ENCODE measurements around the gene ULK3. TPM values are rescaled to one million over a fixed set of nuclear protein-coding genes. Genes with fewer than 3 reads are reported as not detected.

ULK3 gene
- total RNA-seq, 1 experiment from 2014 or later: 48.4 TPM

GRCh38 chr15:74816624-74817369, 26.2 kb downstream of the ULK3 start:
- H3K79me2 ChIP-seq (ENCODE audit: insufficient read depth, low read length): no peaks in the 10 kb centered on the region
- no peaks in the 10 kb centered on the region for H3K36me3 ChIP-seq (ENCODE audit: control insufficient read depth in 1 of 2, insufficient read depth in 2 of 2, low read length in 2 of 2)
- no peaks in the 10 kb centered on the region for H3K9me3 ChIP-seq (ENCODE audit: control insufficient read depth in 1 of 2, insufficient read depth in 1 of 2, low read depth in 1 of 2, low read length in 2 of 2)
- ChIA-PET RAD21 (ENCODE audit: low non-redundant PET in 1 of 2, low total read pairs in 2 of 2, uncharacterized antibody in 2 of 2, unreplicated experiment in 2 of 2) (interaction anchor here in 1 of 2 experiments (0.5 kb wide), 1 partner anchor 133 kb away, joined by 3 read pairs; no protein-coding TSS in a partner anchor), CTCF (no interaction called here), POLR2A (no interaction called here)
- H2AFZ ChIP-seq (ENCODE audit: low read depth, low read length, poor library complexity, severe bottlenecking): no peak overlapping the region
- intact Hi-C loops (cut with micrococcal nuclease): no loop called here
- no peaks in the 10 kb centered on the region for H3K9me2 ChIP-seq (ENCODE audit: insufficient read depth)
- DNase-seq (ENCODE audit: low read depth, low spot score): no peak
- H3K27me3 ChIP-seq (ENCODE audit: insufficient read depth, low read length): no peaks in the 10 kb centered on the region
- no peak overlapping the region for H3K9ac ChIP-seq (ENCODE audit: low read length)
- no peak overlapping the region for H3K4me2 ChIP-seq (ENCODE audit: low read length)
- ATAC-seq: no peak
- no TSS peak for BruUV-seq (replicated peaks)
- H3K27ac ChIP-seq (ENCODE audit: low read depth, low read length): no peak overlapping the region
- TF ChIP-seq CEBPB (IDR thresholded peaks at IDR 0.05; ENCODE audit: low read depth) (no peak), ZNF274 (IDR thresholded peaks at IDR 0.05; ENCODE audit: low read depth, low read length) (no peak), POLR2A (IDR thresholded peaks at IDR 0.05; ENCODE audit: borderline replicate concordance, extremely low read depth, insufficient read depth, insufficient read length) (no peak), POLR2AphosphoS5 (IDR thresholded peaks at IDR 0.05; ENCODE audit: low read depth, low read length) (no peak), EGR1 (IDR thresholded peaks at IDR 0.05; ENCODE audit: low read depth) (no peak), SRF (IDR thresholded peaks at IDR 0.05; ENCODE audit: low read depth) (no peak), CTCF (IDR thresholded peaks at IDR 0.05 in 2 of 3, conservative IDR thresholded peaks at IDR 0.05 in 1 of 3; ENCODE audit: borderline replicate concordance in 1 of 3, insufficient read depth in 1 of 3, low read depth in 2 of 3, low read length in 2 of 3) (no peak), ZBTB33 (IDR thresholded peaks at IDR 0.05; ENCODE audit: extremely low read depth, insufficient replicate concordance, low read length) (no peak), TCF7L2 (IDR thresholded peaks at IDR 0.05; ENCODE audit: borderline replicate concordance, extremely low read depth, insufficient read depth, insufficient read length) (no peak), EZH2 (IDR thresholded peaks at IDR 0.05) (no peak), REST (IDR thresholded peaks at IDR 0.05; ENCODE audit: low read depth) (no peak), SP1 (IDR thresholded peaks at IDR 0.05; ENCODE audit: low read depth) (no peak), ZFX (IDR thresholded peaks at IDR 0.05) (no peak), SIN3A (IDR thresholded peaks at IDR 0.05; ENCODE audit: low read depth) (no peak)
- no peak overlapping the region for H3K4me3 ChIP-seq (replicated peaks in 1 of 2; ENCODE audit: low read depth in 1 of 2, low read length in 2 of 2)
- H4K20me1 ChIP-seq (ENCODE audit: insufficient read depth): no peaks in the 10 kb centered on the region
- H3K4me1 ChIP-seq (ENCODE audit: control insufficient read depth in 1 of 2, insufficient read depth in 2 of 2, low read length in 2 of 2): peaks cover 20 to 43% of the 10 kb centered on the region in 2 experiments
